ENCODE results near the gene KIAA1671.

- TF ChIP-seq, protein P1, sequence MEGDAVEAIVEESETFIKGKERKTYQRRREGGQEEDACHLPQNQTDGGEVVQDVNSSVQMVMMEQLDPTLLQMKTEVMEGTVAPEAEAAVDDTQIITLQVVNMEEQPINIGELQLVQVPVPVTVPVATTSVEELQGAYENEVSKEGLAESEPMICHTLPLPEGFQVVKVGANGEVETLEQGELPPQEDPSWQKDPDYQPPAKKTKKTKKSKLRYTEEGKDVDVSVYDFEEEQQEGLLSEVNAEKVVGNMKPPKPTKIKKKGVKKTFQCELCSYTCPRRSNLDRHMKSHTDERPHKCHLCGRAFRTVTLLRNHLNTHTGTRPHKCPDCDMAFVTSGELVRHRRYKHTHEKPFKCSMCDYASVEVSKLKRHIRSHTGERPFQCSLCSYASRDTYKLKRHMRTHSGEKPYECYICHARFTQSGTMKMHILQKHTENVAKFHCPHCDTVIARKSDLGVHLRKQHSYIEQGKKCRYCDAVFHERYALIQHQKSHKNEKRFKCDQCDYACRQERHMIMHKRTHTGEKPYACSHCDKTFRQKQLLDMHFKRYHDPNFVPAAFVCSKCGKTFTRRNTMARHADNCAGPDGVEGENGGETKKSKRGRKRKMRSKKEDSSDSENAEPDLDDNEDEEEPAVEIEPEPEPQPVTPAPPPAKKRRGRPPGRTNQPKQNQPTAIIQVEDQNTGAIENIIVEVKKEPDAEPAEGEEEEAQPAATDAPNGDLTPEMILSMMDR (IDR thresholded peaks at IDR 0.05) = no peak
- no peak for TF ChIP-seq POLR2A (IDR thresholded peaks at IDR 0.05; ENCODE audit: low read depth)
- no peak for TF ChIP-seq POLR2AphosphoS5 (IDR thresholded peaks at IDR 0.05)
Measured at GRCh38 chr22:25014896-25015755, 62.6 kb downstream of the KIAA1671 start.

All from esophagus muscularis mucosa (tissue), 3 donors.